Stimulated activated naive B cell treated with anti-CD40 and anti-IgM and Interleukin-4, amounts not matched to agents 10 μg/mL and 1 μg/mL and 100 μg/mL, for 72 hours (primary cell): Measurements from ENCODE around the gene PCDH1.

Experiments used
- ATAC-seq, 2 donors: fragments of 150-1000 bp; cut with Tn5 transposase; replicated peaks; 2 replicates each; pipeline ENCODE4 v1.10.0; 2021; ENCODE audit warnings: moderate library complexity in 1 of 2
- DNase-seq: peaks from one replicate; pipeline ENCODE4 v3.0.0; 2021
- H3K27ac Mint-ChIP-seq: one replicate; pipeline ENCODE4 v1.8.0; 2022; ENCODE audit warnings: mild to moderate bottlenecking, mixed read lengths
- H3K27me3 Mint-ChIP-seq, 2 donors: one replicate each; pipeline ENCODE4 v1.8.0; 2022; ENCODE audit warnings: mixed read lengths in 2 of 2
- H3K36me3 Mint-ChIP-seq, 2 donors: one replicate each; pipeline ENCODE4 v1.8.0; 2022; ENCODE audit warnings: mixed read lengths in 2 of 2, mild to moderate bottlenecking in 1 of 2
- H3K4me1 Mint-ChIP-seq, 2 donors: one replicate each; pipeline ENCODE4 v1.8.0; 2022; ENCODE audit warnings: mixed read lengths in 2 of 2, mild to moderate bottlenecking in 1 of 2
- H3K4me3 Mint-ChIP-seq, 2 donors: one replicate each; pipeline ENCODE4 v1.8.0; 2022; ENCODE audit warnings: mild to moderate bottlenecking in 2 of 2, mixed read lengths in 2 of 2, moderate library complexity in 1 of 2
- H3K9me3 Mint-ChIP-seq, 2 donors: one replicate each; pipeline ENCODE4 v1.8.0; 2022; ENCODE audit warnings: mixed read lengths in 2 of 2, mild to moderate bottlenecking in 1 of 2

The PCDH1 gene

DNA sequence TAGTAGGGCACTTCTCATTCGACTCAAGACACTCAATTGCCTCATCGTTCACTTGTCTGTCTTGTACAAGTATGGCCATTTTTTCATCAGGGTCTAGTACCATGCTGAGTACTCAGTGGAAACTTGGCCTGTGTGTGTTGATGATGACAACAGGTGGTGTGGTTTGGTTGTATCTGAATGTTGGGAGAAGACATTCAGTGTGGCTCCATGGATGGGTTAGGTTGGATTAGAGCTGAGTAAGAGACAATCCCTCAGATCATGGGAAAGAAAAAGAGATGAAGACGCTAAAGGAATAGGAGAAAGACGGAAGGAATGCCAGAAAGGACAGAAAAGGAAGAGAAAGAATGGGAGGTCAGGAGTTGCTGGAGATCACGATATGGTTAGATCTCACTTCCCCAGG, 17.0 kb downstream of the PCDH1 start:
- H3K4me3 Mint-ChIP-seq, result no peak overlapping the region
- peaks cover 27 to 39% of the 10 kb centered on the region in 2 donors for H3K27me3 Mint-ChIP-seq
- H3K36me3 Mint-ChIP-seq, result no peaks in the 10 kb centered on the region
- ATAC-seq (no peak), DNase-seq (no peak)
- H3K4me1 Mint-ChIP-seq, result peaks cover 0 to 1% of the 10 kb centered on the region in 2 donors
- H3K9me3 Mint-ChIP-seq, result no peaks in the 10 kb centered on the region
- no peak overlapping the region for H3K27ac Mint-ChIP-seq

DNA sequence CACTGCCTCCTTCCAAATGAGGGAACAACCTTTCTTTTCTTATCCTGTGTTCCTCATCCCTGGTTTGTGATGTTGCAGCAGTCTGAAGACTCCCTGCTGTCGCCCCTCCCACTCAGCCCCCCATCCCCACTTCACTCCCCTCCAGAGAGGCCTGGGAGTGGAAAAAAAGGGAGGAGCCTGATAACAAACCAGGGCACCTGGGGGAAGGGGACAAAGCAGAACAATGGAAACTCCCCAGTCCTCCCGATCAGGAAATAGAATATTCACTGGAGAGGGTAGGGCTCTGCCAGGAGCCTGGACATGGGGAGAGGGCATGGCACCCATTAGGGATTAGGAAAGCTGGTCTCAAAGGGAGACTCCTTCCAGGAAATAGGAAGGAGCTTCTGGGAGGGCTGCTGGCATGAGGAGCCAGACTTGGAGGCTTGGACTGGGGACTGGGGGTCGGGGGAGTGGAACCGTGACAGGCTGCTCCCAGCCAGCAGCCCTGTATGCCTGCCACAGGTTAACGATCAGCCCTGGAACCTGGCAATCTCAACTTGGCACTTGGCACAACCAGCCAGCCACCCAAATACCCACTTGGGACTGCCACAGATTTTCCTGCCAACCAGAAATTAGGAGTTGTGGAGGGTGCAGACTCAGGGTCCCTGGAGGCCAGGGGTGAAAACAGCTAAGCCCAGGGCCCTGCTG, 20.0 kb downstream of the PCDH1 start:
- ATAC-seq (no peak), DNase-seq (no peak)
- H3K4me1 Mint-ChIP-seq, result peaks cover 0 to 1% of the 10 kb centered on the region in 2 donors
- no peaks in the 10 kb centered on the region for H3K9me3 Mint-ChIP-seq
- peaks cover 25% of the 10 kb centered on the region in 2 donors for H3K27me3 Mint-ChIP-seq
- no peak overlapping the region for H3K4me3 Mint-ChIP-seq
- no peaks in the 10 kb centered on the region for H3K36me3 Mint-ChIP-seq
- no peak overlapping the region for H3K27ac Mint-ChIP-seq

DNA sequence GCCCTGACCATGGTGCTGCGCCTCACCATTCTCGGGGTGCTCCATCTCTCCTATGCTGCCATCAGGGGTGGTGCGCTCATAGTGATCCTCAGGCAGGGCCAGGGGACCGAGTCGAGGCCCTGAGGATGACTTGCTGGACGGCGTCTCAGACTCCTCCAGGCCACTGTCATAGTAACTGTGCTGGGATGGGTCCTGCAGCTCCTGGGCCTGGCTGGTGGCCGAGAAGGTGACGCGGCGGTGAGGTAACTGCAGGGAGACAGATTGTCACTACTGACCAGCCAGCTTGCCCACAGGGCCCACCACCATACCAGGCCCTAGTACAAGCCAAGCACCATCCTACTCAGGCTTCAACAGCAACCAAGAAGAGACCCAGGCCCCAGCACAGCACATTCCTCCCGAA, 21.0 kb downstream of the PCDH1 start:
- Mint-ChIP-seq H3K9me3 (no peaks in the 10 kb centered on the region), H3K27ac (no peak overlapping the region), H3K4me1 (peaks cover 0 to under 1% of the 10 kb centered on the region in 2 donors), H3K4me3 (no peak overlapping the region), H3K27me3 (peaks cover 20 to 21% of the 10 kb centered on the region in 2 donors), H3K36me3 (no peaks in the 10 kb centered on the region)
- ATAC-seq (no peak), DNase-seq (no peak)

DNA sequence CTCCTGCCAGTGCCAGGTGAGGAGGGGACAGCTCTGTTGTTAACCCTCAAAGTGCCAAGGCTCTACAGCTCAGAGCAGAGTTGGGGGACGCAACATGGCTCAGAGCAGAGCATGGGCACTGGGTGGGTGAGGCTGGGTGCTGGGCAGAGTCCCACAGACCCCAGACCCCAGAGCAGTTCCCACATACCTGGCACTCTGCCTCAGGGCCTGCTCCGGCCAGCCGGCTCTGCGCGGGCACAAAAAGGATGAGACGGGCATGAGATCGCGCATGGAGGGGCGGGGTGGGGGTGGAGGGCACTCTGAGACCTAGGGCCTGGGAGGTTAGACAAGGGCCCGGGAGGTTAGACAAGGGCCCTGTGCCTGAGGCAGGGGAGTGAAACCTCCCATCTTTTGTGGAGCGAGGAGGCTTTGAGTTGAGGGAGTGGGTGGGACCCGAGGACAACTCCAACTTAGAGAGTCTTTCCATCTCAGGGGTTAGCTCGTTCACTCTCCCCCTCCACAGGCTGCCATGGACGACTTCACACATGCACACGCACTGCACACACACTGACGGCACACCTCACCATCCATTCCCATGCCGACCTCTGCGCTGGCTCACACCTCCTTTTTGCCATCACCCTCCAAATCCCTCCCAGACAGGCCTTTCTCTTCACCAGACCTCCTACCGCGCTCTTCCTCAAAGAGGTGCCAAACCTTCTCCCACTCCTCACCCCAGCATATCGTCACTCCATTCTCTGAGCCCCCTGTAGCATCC, 22.0 kb downstream of the PCDH1 start:
- DNase-seq (no peak), ATAC-seq (no peak)
- Mint-ChIP-seq H3K27ac (peak overlapping the region; percentile 3), H3K27me3 (peaks cover 10 to 11% of the 10 kb centered on the region in 2 donors), H3K36me3 (no peaks in the 10 kb centered on the region), H3K4me3 (no peak overlapping the region), H3K4me1 (no peaks in the 10 kb centered on the region), H3K9me3 (no peaks in the 10 kb centered on the region)

DNA sequence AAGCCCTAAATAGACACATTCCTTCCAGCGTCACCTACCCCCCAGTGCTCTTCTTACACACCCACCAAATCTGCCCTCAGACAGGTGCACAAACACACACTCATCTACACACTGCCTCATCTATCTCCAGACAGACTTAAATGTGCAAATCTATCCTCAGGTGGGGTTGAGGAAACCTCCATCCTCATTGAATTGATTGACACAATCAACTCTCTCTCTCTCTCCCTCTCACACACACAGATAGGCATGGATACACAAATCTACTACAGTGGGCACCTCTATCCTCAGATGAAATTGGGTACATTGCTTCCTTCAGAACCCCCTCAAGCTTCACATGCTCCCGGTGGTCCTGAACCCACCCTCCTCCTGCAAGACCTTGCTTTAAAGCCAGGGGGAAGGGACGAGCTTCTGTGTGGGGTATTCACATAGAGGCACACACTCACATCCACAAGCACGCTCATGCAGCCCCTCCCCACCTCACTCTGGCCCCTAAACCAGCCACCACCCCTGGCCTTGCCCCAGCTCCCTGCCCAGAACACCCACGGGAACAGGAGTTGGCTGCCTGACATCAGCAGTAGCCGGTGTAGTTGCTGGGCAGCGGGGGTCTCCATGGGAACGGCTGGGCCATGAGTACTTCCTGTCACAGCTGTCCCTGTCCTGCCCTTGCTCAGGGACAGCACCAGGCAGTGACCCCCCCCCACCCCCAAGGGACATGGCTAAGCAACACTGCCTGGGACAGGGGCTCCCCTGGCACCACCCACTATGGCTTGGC, 22.8 kb downstream of the PCDH1 start:
- H3K4me1 Mint-ChIP-seq, result no peaks in the 10 kb centered on the region
- ATAC-seq, result no peak
- H3K4me3 Mint-ChIP-seq, result no peak overlapping the region
- no peak overlapping the region for H3K27ac Mint-ChIP-seq
- H3K9me3 Mint-ChIP-seq, result no peaks in the 10 kb centered on the region
- no peak for DNase-seq
- H3K36me3 Mint-ChIP-seq, result no peaks in the 10 kb centered on the region
- peaks cover 7 to 9% of the 10 kb centered on the region in 2 donors for H3K27me3 Mint-ChIP-seq

DNA sequence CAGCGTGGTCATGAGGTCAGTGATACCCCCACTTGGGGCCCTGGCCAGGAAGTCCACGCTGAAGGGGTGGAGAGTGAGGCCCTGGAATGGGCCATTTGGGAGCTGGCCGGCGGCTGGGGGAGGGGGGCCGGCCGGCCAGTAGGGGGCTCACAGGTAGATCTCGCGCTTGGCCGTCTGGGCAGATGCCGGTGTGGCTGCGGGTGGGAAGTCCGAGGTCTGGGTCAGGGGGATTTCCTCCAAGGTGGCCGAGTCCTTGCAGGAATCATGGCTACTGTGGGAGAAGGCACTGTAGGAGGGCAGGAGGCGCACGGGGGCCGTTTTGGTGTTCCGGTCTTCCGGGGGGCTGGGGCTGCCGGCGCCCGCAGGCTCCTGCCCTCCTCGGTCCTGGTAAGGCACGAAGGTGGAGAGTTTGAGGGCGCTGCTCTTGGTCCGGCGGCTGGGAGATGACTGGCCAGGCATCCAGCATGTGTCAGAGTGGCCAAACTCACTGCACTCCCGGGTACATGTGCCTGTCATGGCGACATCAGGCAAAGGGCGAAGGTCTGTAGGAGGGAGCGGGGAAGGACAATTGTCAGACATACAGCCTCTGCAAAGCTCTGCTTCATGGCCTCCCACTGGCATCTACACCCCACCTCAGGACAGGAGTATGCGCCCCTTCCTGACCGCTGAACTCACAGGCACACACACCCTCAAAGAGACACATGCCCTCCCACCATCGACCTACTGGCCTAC, 24.1 kb downstream of the PCDH1 start:
- Mint-ChIP-seq H3K27me3 (peaks cover 0 to 4% of the 10 kb centered on the region in 2 donors), H3K9me3 (no peaks in the 10 kb centered on the region), H3K4me1 (peaks cover 2 to 3% of the 10 kb centered on the region in 2 donors), H3K4me3 (no peak overlapping the region), H3K36me3 (no peaks in the 10 kb centered on the region), H3K27ac (no peak overlapping the region)
- no peak for DNase-seq
- no peak for ATAC-seq

DNA sequence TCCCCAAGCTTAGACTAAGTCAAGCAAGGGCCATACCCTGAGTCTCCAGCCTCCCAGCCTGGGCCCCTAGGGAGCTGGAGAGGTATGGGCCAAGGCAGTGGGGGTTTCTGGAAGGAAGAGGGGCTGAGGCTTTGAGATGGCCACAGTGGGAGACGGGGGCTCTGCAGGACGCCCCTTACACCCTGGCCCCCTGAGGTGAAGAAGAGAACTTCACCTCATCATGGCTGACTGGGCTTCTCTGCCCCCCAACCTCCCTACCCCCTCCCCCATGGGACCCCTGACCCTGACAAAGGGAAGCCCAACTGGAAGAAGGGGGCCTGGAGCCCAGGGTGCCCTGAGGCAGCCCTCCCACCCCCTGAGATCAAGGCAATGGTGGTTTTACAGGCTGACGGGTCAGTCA, 25.8 kb downstream of the PCDH1 start:
- no peak for ATAC-seq

DNA sequence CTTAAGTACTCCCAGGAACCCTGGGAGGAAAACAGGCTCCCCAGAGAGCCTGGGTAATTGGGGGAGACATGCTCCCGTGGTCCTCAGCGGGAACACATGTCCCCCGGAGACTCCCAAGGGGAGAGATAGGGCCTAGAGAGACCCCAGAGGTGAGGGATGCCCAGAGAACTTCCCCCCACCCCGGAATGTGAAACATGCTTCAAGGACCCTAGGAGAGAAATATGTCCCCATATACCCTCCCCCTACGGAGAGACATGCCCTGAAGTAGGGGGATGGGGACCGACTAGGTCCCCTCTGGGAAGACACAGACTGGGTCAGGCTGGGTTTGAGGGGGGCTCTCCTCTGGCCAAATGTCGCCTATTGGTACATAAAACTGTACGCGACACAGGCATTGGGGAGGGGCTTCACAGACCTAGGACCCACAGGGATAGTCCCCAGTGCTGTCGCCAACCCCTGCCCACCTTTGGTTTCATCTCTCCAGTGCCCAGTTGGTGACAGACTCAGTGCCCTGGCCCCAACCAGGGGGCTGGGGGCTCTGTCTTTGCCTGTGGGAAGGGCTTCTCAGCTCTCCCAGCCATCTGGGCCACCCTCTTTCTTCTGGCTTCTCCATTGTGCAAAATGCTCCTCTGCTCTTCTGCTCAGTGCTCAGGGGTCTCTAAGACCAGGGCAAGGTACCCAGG, 26.9 kb downstream of the PCDH1 start:
- H3K36me3 Mint-ChIP-seq, result peaks cover 0 to 4% of the 10 kb centered on the region in 2 donors
- H3K27me3 Mint-ChIP-seq, result peaks cover 0 to 5% of the 10 kb centered on the region in 2 donors
- no peaks in the 10 kb centered on the region for H3K9me3 Mint-ChIP-seq

More for the DNA sequence above, 25.8 kb downstream of the PCDH1 start:
- Mint-ChIP-seq H3K36me3 (peaks cover 0 to 4% of the 10 kb centered on the region in 2 donors), H3K27ac (no peak overlapping the region), H3K4me3 (no peak overlapping the region), H3K9me3 (no peaks in the 10 kb centered on the region), H3K4me1 (peaks cover 9 to 11% of the 10 kb centered on the region in 2 donors), H3K27me3 (peaks cover 0 to 9% of the 10 kb centered on the region in 2 donors)
- DNase-seq, result no peak

DNA sequence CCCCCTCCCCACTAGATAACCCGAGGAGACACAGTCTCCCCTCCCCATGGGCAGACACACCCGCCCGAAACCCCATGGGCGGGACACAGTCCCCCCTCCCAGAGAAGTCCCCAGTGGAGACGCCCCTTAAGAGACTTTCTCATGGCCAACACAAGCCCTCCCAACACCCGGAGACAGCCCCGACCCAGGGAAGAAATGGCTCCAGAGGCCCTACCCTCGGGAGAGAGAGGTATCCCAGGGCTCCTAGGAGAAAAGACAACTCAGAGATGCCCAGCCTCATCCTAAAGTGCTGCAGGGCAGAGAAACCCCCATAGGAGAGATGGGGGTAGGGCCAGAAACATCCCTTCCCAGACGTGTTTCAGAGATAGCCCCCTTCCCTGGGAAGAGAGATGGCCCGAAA, 27.4 kb downstream of the PCDH1 start:
- Mint-ChIP-seq H3K4me3 (peak overlapping the region; percentile 69 to 88), H3K36me3 (peaks cover 0 to 4% of the 10 kb centered on the region in 2 donors), H3K27me3 (peaks cover 5 to 9% of the 10 kb centered on the region in 2 donors), H3K4me1 (peaks cover 13 to 16% of the 10 kb centered on the region in 2 donors), H3K27ac (peak overlapping the region; percentile 51), H3K9me3 (no peaks in the 10 kb centered on the region)
- ATAC-seq, result no peak
- DNase-seq, result no peak

More for the DNA sequence above, 26.9 kb downstream of the PCDH1 start:
- peaks cover 9 to 11% of the 10 kb centered on the region in 2 donors for H3K4me1 Mint-ChIP-seq
- DNase-seq, result no peak
- H3K4me3 Mint-ChIP-seq, result peak overlapping the region in 1 of 2 donors; percentile 88
- H3K27ac Mint-ChIP-seq, result no peak overlapping the region
- ATAC-seq, result no peak

DNA sequence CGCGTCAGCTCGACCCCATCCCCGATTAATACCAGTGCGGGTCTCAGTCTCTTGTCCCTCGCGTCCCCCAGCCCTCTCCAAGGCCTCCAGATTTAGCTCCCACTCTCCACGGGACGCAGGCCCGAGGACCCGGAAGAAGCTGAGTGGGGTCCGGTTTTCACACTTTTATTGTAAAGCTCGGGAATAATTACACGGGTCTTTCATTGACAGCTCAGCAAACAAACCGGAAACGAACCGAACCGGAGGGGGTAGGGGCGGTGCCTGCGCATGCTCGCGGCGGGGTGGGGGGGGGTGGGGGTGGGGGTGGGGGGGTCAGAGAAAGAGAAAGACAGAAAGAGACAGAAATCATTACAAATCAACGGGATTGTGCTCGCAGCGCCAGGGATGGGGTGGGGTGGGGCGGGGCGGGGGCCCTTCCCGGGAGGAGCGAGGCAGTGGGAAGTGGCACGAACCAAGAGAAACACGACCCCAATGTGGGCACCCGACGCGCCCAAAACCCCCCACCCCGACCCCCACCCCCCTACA, 27.9 kb downstream of the PCDH1 start:
- ATAC-seq, result peak; percentile 26 to 29
- Mint-ChIP-seq H3K27ac (peak overlapping the region; percentile 81), H3K9me3 (no peaks in the 10 kb centered on the region), H3K27me3 (peaks cover 6 to 12% of the 10 kb centered on the region in 2 donors), H3K4me1 (peaks cover 15 to 20% of the 10 kb centered on the region in 2 donors), H3K36me3 (peaks cover 0 to 4% of the 10 kb centered on the region in 2 donors), H3K4me3 (peak overlapping the region; percentile 85 to 88)
- peak; percentile 17 for DNase-seq

DNA sequence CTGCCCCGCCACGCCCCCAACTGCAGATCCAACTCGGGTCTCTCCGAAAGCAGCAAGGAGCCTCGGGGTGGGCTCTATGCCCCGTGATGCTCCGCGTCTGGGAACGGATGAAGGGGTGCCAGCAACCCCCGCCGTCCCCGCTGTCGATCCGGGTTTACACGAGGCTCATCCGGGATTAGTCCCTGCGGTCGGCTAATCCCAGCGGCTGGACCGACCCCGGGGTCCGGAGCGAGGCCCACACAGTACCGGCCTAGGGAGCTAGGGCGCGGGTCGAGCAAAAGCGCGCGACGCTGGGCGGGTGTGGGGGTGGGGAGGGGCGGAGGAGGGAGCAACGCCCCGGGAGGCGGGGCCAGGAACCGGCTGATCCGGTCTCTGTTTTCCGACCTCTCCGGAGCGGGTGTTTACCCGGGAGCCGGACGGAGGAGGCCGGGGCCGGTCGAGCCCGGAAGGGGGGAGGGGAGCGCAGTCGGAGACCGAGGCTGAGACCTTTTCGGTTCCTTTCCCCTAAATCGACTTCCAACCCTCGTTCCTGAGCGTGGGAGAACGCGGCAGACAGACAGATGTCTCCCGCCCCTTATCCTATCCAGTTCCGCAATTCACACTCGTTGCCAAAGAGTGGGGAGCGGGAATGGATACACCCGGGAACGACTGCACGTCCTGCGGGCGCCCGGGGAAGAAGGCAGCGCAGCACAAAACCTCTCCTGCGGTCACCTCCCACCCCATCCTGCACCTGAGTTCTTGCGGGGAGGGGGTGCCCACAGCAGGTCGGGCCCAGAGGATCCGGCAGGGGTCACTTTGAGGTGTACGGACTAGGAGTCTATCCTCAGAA, 28.6 kb downstream of the PCDH1 start:
- Mint-ChIP-seq H3K27me3 (peaks cover 9 to 14% of the 10 kb centered on the region in 2 donors), H3K27ac (peak overlapping the region; percentile 81), H3K36me3 (peaks cover 0 to 4% of the 10 kb centered on the region in 2 donors), H3K4me1 (peaks cover 17 to 24% of the 10 kb centered on the region in 2 donors), H3K4me3 (peak overlapping the region; percentile 85 to 88), H3K9me3 (no peaks in the 10 kb centered on the region)
- peak; percentile 75 to 78 for ATAC-seq
- DNase-seq, result peak; percentile 47

DNA sequence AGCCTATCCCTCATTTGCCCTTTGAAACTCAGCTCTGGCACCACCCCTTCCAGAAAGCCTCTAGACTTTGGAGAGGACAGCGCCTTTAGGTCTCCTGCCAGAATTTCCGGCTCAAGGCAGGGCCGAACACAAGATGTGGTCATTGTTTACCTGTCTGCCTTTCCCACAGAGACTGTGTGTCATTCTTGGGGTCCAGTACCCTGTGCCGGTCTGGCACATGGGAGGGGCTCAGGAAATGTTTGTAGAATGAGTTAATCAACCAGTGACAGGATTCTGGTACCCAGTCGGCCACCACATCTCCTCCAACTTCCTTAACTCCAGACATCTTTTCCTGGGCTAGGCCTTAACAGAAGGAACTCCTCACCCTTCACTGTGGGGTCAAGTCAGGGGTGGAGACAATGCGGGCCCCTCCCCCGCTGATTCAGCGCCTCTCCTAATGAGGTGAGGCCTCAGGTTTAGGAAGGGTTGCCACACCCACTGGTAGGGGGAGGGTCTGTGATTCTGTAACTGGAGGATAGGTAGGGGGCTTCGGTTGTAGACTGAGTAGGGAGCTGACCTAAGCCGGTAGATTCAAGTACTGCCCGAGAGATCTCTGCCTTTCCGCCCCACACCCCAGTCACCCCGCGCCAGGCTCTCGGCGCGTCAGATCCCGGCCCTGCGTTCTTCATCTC, 29.3 kb downstream of the PCDH1 start:
- peak; percentile 20 to 54 for ATAC-seq
- Mint-ChIP-seq H3K4me1 (peaks cover 17 to 24% of the 10 kb centered on the region in 2 donors), H3K27me3 (peaks cover 14% of the 10 kb centered on the region in 2 donors), H3K9me3 (no peaks in the 10 kb centered on the region), H3K4me3 (peak overlapping the region; percentile 85 to 88), H3K36me3 (peaks cover 0 to 4% of the 10 kb centered on the region in 2 donors), H3K27ac (peak overlapping the region; percentile 81)
- DNase-seq, result no peak
